HEK293 (cell line): Measurements from ENCODE around the gene CD74.

Source experiments
- ATF2 ChIP-seq: fragments of 450-650 bp; formaldehyde crosslinking; IDR thresholded peaks from 2 replicates; pipeline ENCODE4 v1.5.1; 2016; ENCODE audit warnings: missing biosample characterization, missing genetic modification characterization, low read depth
- CTCF ChIP-seq: fragments of 450-650 bp; formaldehyde crosslinking; IDR thresholded peaks from 2 replicates; pipeline ENCODE4 v1.5.1; 2016; ENCODE audit warnings: missing biosample characterization, missing genetic modification characterization
- TRIM28 ChIP-seq: IDR thresholded peaks from 2 replicates; pipeline ENCODE4 v1.6.1; 2011; ENCODE audit warnings: low read length, control low read depth, borderline replicate concordance
- ZBTB1 ChIP-seq: fragments of 450-650 bp; formaldehyde crosslinking; IDR thresholded peaks from 2 replicates; pipeline ENCODE4 v1.5.1; 2016; ENCODE audit warnings: missing biosample characterization, missing genetic modification characterization
- ZFP69B ChIP-seq: fragments of 450-650 bp; formaldehyde crosslinking; IDR thresholded peaks from 2 replicates; pipeline ENCODE4 v1.5.1; 2016; ENCODE audit warnings: missing biosample characterization, missing genetic modification characterization
- ZNF37A ChIP-seq: fragments of 450-650 bp; IDR thresholded peaks from 2 replicates; pipeline ENCODE4 v1.5.1; 2018; ENCODE audit warnings: missing biosample characterization, missing genetic modification characterization
- ZNF629 ChIP-seq: fragments of 450-650 bp; formaldehyde crosslinking; IDR thresholded peaks from 2 replicates; pipeline ENCODE4 v1.5.1; 2017; ENCODE audit warnings: missing biosample characterization, missing genetic modification characterization
- ZNF785 ChIP-seq: fragments of 450-650 bp; formaldehyde crosslinking; IDR thresholded peaks from 2 replicates; pipeline ENCODE4 v1.5.1; 2016; ENCODE audit warnings: missing biosample characterization, missing genetic modification characterization

- TF ChIP-seq TRIM28 (no peak), ZFP69B (tag by site-specific recombination) (no peak), CTCF (tag by site-specific recombination) (no peak), ZBTB1 (tag by site-specific recombination) (no peak), ZNF37A (no peak), ZNF785 (tag by site-specific recombination) (no peak), ZNF629 (tag by site-specific recombination) (no peak), ATF2 (tag by site-specific recombination) (no peak)
These were observed 48.1 kb upstream of the CD74 start for GRCh38 chr5:150460781-150461180.
